ENCODE measurements around the gene BZW2. TPM values are rescaled to one million over a fixed set of nuclear protein-coding genes. Genes with fewer than 3 reads are reported as not detected.
A peak's percentile ranks its signal among the peaks of the same experiment; 100 is the strongest.

Gene BZW2
- total and polyA plus RNA-seq, 8 donors: 25.5 to 110 (median 67.3) TPM

DNA sequence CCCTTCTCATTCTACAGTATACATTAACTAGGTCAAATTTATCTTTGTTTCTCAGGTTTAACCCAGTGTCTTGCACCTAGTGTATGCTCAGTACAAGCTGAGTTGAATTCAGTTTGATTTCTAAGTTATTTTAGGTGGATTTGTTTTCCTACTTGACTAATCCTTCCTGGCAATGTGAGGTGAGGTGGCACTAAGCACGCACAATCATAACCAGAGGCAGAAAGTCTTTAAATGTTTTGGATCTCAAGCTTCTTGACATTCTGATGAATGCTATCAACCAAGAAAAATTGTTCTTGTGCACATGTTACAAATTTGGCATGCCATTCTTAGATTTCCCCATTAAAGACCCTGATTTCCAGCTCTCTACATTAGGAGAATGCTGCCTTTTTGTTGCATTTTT, 3.2 kb downstream of the BZW2 start:
- WGBS, 5 donors: 27 to 65% (median 54%) methylated on average over 1 of the region's 1 CpG
- intact Hi-C loops (cut with DNase I; ENCODE audit: low total_unique reads): no loop called here
- Histone ChIP-seq H3K4me3 (peak overlapping the region in 1 of 4 donors; percentile 92), H3K27ac (peak overlapping the region in 4 of 5 donors; percentile 21 to 93 (median 58)), H3K9me3 (no peaks in the 10 kb centered on the region), H3K4me1 (peaks cover 24 to 73% (median 47%) of the 10 kb centered on the region in 4 donors), H3K27me3 (no peaks in the 10 kb centered on the region), H3K36me3 (no peaks in the 10 kb centered on the region)
- TF ChIP-seq EP300 (IDR thresholded peaks at IDR 0.05): no peak
- TF ChIP-seq, protein P1, sequence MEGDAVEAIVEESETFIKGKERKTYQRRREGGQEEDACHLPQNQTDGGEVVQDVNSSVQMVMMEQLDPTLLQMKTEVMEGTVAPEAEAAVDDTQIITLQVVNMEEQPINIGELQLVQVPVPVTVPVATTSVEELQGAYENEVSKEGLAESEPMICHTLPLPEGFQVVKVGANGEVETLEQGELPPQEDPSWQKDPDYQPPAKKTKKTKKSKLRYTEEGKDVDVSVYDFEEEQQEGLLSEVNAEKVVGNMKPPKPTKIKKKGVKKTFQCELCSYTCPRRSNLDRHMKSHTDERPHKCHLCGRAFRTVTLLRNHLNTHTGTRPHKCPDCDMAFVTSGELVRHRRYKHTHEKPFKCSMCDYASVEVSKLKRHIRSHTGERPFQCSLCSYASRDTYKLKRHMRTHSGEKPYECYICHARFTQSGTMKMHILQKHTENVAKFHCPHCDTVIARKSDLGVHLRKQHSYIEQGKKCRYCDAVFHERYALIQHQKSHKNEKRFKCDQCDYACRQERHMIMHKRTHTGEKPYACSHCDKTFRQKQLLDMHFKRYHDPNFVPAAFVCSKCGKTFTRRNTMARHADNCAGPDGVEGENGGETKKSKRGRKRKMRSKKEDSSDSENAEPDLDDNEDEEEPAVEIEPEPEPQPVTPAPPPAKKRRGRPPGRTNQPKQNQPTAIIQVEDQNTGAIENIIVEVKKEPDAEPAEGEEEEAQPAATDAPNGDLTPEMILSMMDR (IDR thresholded peaks at IDR 0.05): no peak
- no peak for TF ChIP-seq POLR2A (IDR thresholded peaks at IDR 0.05)
- no peak for TF ChIP-seq POLR2AphosphoS5 (IDR thresholded peaks at IDR 0.05)
- peak in 1 of 2 donors; percentile 27 for DNase-seq

DNA sequence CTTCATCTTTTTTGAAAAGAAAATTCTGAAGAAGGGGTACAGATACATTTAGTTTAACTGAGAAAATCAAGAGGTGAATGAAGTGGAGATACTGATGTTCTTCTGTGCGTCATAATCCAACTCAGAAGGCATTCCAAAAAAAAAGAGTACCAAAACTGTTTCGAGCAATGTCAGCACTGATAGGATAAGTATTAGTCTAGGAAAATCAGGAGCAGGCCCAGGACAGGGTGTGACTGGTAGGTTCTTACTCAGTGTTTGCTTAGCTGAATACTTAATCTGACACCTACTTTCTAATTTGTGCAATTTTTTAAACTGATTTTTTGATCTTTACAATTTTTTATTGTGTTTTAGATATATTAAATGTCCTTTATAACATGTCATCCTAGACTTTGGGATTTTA, 4.3 kb downstream of the BZW2 start:
- 43 to 74% (median 59%) methylated on average over 2 of the region's 2 CpGs for WGBS, 5 donors
- intact Hi-C loops (cut with DNase I; ENCODE audit: low total_unique reads): no loop called here

DNA sequence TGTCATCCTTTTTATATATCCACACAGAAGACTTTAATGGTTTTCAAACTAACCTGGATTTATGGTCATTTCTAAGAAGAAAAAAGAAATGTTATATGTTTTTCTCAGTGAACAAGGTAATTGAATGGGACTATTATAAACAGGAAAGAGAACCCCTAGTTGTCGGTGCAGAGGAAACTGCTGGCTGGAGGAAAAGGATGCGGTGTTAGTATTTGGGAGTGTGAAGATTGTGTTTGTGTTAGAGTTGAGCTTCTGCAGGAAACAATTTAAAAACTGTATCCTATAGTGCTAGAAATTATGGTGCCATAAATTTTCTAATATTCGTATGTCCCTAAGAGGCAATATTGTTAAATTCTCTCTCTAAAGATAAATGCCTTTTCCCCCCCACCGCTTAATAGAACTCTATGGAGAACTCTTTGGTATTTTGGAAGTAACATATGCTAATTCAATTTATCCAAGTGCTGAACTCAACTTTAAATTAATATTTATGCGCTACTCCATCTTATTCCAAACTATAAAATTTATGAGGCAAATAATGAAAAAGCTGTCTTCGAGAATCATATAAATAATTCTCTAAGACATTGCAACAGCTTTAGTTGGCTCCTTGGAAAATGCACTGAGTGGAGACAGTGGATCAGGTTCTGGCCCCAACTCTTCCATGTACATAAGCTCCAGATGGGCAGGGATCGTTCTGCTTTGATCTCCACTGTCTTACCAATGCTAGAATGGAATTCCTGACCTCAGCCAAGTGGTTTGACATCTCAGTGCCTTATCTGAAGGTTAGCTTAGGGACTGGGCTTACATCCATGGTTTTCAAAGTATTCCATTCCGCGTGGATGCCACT, 5.6 kb downstream of the BZW2 start:
- intact Hi-C loops (cut with DNase I; ENCODE audit: low total_unique reads): no loop called here
- Histone ChIP-seq H3K36me3 (no peaks in the 10 kb centered on the region), H3K27me3 (no peaks in the 10 kb centered on the region), H3K4me3 (no peak overlapping the region), H3K27ac (no peak overlapping the region), H3K4me1 (peaks cover 24 to 80% (median 42%) of the 10 kb centered on the region in 4 donors), H3K9me3 (no peaks in the 10 kb centered on the region)
- peak in 1 of 2 donors; percentile 16 for DNase-seq
- TF ChIP-seq EP300 (IDR thresholded peaks at IDR 0.05) (no peak), POLR2AphosphoS5 (IDR thresholded peaks at IDR 0.05) (no peak), POLR2A (IDR thresholded peaks at IDR 0.05) (no peak)
- TF ChIP-seq, protein P1 (IDR thresholded peaks at IDR 0.05): no peak
- 57 to 78% (median 75%) methylated on average over 9 of the region's 9 CpGs for WGBS, 5 donors

More for the DNA sequence above, 4.3 kb downstream of the BZW2 start:
- Histone ChIP-seq H3K9me3 (no peaks in the 10 kb centered on the region), H3K27me3 (no peaks in the 10 kb centered on the region), H3K27ac (peak overlapping the region in 2 of 5 donors; percentile 7 to 29), H3K4me3 (no peak overlapping the region), H3K36me3 (no peaks in the 10 kb centered on the region), H3K4me1 (peaks cover 24 to 67% (median 43%) of the 10 kb centered on the region in 4 donors)
- DNase-seq: peak in 1 of 2 donors; percentile 14
- TF ChIP-seq POLR2A (IDR thresholded peaks at IDR 0.05) (no peak), POLR2AphosphoS5 (IDR thresholded peaks at IDR 0.05) (peak in 1 of 3 donors; percentile 16)

DNA sequence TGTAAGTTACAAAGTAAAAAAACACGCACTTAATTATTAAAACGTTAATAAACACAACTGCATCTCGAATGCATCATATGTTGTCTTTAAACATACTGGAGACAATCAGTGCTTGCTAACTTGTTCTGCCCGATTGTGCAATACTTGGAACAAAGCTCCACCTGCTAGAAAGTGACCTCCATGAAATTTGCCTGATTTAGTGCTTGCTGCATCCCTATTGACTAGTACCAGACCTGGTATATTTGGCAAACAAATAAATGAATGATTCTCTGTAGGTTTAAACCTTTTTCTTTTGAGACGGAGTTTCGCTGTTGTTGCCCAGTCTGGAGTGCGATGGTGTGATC, 6.2 kb downstream of the BZW2 start:
- no peak for DNase-seq
- H3K27me3 ChIP-seq: no peaks in the 10 kb centered on the region
- intact Hi-C loops (cut with DNase I; ENCODE audit: low total_unique reads): no loop called here
- H3K9me3 ChIP-seq: no peaks in the 10 kb centered on the region
- no peak overlapping the region for H3K4me3 ChIP-seq
- no peak for TF ChIP-seq POLR2A (IDR thresholded peaks at IDR 0.05)
- no peak for TF ChIP-seq EP300 (IDR thresholded peaks at IDR 0.05)
- TF ChIP-seq POLR2AphosphoS5 (IDR thresholded peaks at IDR 0.05): no peak
- TF ChIP-seq, protein P1 (IDR thresholded peaks at IDR 0.05): no peak
- peak overlapping the region in 2 of 5 donors; percentile 23 to 31 for H3K27ac ChIP-seq
- H3K4me1 ChIP-seq: peaks cover 19 to 76% (median 36%) of the 10 kb centered on the region in 4 donors
- WGBS, 5 donors: 80 to 88% (median 85%) methylated on average over 7 of the region's 7 CpGs
- H3K36me3 ChIP-seq: no peaks in the 10 kb centered on the region

DNA sequence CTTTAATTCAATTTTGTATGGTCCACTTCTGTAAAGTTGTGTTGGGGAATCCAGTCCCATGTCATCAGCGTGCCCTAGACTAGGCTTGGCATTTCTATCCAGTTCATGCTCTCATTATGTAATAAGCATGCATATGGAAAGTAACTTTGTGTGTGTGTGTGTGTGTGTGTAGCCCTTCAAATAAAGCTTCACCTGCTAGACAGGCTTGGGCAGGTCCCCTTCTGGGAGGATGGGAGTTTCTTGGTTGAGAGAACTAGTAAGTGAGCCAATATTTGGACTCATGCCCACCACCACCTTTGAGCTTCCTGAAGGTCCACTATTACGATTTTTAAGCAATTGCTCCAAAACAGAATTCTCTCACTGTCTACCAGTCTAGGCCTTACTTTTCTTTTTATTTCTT, 6.9 kb downstream of the BZW2 start:
- Histone ChIP-seq H3K36me3 (no peaks in the 10 kb centered on the region), H3K27me3 (no peaks in the 10 kb centered on the region), H3K4me3 (no peak overlapping the region), H3K4me1 (peaks cover 12 to 74% (median 31%) of the 10 kb centered on the region in 4 donors), H3K27ac (peak overlapping the region in 1 of 5 donors; percentile 31), H3K9me3 (no peaks in the 10 kb centered on the region)
- peak in 1 of 3 donors; percentile 12 for TF ChIP-seq POLR2AphosphoS5 (IDR thresholded peaks at IDR 0.05)
- TF ChIP-seq, protein P1 (IDR thresholded peaks at IDR 0.05): no peak
- no peak for TF ChIP-seq POLR2A (IDR thresholded peaks at IDR 0.05)
- DNase-seq: peak; percentile 68 to 83
- intact Hi-C loops (cut with DNase I; ENCODE audit: low total_unique reads): no loop called here
- 49 to 85% (median 50%) methylated on average over 2 of the region's 2 CpGs for WGBS, 5 donors

All from stomach (tissue), 9 donors.